Measurements from ENCODE around the gene ACOT11. TPM values are rescaled to one million over a fixed set of nuclear protein-coding genes. Genes with fewer than 3 reads are reported as not detected.
"Not testable (repeated sequence)": the region's sequence is repeated elsewhere in the genome, so short reads cannot be mapped to it uniquely, and the experiment has no call there.

ACOT11 gene
- total and polyA plus RNA-seq, 2 of the 4 experiments (the other 2 are of a cell fraction) = 2.5 to 2.7 TPM

DNA sequence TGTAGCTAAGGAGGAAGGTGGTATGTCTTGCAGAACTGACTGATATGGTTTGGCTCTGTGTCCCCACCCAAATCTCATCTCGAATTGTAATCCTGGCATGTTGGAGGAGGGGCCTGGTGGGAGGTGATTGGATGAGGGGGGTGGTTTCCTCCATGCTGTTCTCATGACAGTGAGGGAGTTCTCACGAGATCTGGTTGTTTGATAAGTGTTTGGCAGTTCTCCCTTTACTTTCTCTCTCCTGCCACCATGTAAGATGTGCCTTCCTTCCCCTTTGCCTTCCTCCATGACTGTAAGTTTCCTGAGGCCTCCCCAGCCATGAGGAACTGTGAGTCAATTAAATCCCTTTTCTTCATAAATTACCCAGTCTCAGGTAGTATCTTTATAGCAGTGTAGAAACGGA is 21.5 kb upstream of the ACOT11 start:
- H3K36me3 ChIP-seq (ENCODE audit: control insufficient read depth, insufficient read depth, low read length); ATAC-seq (ENCODE audit: low read depth); H3K27ac ChIP-seq (ENCODE audit: insufficient read depth, low read length); H3K4me2 ChIP-seq (ENCODE audit: low read depth, low read length); H2AK5ac ChIP-seq (ENCODE audit: low read depth, low read length); H2BK20ac ChIP-seq (ENCODE audit: low read depth, low read length); H2BK5ac ChIP-seq (ENCODE audit: low read depth, low read length, poor library complexity, severe bottlenecking); BruUV-seq (replicated peaks); H4K91ac ChIP-seq (ENCODE audit: insufficient read depth, low read depth, low read length); H3K4ac ChIP-seq (ENCODE audit: low read depth, low read length); H4K5ac ChIP-seq (ENCODE audit: low read depth, low read length); H3K14ac ChIP-seq (replicated peaks; ENCODE audit: low read depth, low read length); intact Hi-C loops (cut with micrococcal nuclease); CTCF ChIA-PET; H2BK120ac ChIP-seq (ENCODE audit: low read depth, low read length); H2AK9ac ChIP-seq (replicated peaks; ENCODE audit: low read depth, low read length, poor library complexity); H3K4me1 ChIP-seq (ENCODE audit: control insufficient read depth, insufficient read depth, low read length); H3K9me1 ChIP-seq (ENCODE audit: insufficient read depth, low read length); DNase-seq; H4K8ac ChIP-seq (ENCODE audit: low read depth in 2 of 2, low read length in 2 of 2); H3K56ac ChIP-seq (ENCODE audit: extremely low read depth, insufficient read depth, low read length); H3K9me3 ChIP-seq (ENCODE audit: control insufficient read depth, insufficient read depth, low read length); H3K18ac ChIP-seq (ENCODE audit: low read depth, low read length); H4K20me1 ChIP-seq (ENCODE audit: insufficient read depth, low read length); H2BK15ac ChIP-seq (ENCODE audit: low read depth, low read length); H3K23ac ChIP-seq (ENCODE audit: low read depth, low read length); H3K79me1 ChIP-seq (ENCODE audit: low read depth in 1 of 2, low read length in 2 of 2); H2AFZ ChIP-seq (replicated peaks; ENCODE audit: low read length, poor library complexity); POLR2A ChIA-PET (ENCODE audit: unreplicated experiment); H3K4me3 ChIP-seq (ENCODE audit: insufficient read depth, low read depth, low read length); H3K9ac ChIP-seq (ENCODE audit: low read depth, low read length); in situ Hi-C loops (cut with MboI; ENCODE audit: low sequenced_read_pairs); dilution Hi-C loops (cut with HindIII; ENCODE audit: low sequenced_read_pairs, unreplicated experiment): not testable (repeated sequence)
- WGBS, 2 experiments (ENCODE audit: extremely low coverage in 2 of 2, insufficient read length in 1 of 2) = no CpG with 5 or more reads among the region's 3 CpGs
- peaks cover 14% of the 10 kb centered on the region for H3K27me3 ChIP-seq (ENCODE audit: control insufficient read depth, insufficient read depth, low read length)
